ENCODE data around the gene FAM170B. TPM values are rescaled to one million over a fixed set of nuclear protein-coding genes. Genes with fewer than 3 reads are reported as not detected.

The FAM170B gene
- total RNA-seq (2014; rRNA removed; shearing (Covaris generic); ENCODE audit: low replicate concordance) = not detected in 2 replicates

DNA sequence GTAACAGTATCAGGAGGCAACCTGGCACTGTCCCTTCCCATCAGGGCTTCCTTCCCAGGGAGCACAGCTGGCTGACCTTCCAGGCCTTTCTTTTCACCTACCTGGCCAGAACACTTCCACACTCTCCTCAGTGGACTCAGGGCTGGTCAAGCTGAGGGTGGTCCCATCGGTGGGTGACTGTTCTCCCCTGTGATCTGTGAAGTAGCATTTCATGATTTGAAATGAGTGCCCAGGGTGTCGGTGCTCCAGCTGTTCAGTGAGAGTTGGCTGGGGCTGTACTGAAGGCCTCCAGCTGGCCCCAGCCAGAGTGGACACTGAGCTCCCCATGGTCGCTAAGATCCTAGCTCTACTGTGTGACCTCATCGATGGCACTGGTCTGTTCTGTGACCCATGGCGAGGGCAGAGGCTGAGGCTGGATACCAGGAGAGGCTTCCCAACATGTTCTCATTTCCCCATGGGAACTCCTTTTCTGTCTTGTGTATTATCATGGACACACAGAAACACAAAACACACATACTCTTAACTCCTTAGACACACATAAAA is at the start of gene FAM170B:
TSS of gene FAM170B (minus strand) at position 316 of the 543 bp plus-strand sequence. CDS start at position 213, 103 bp downstream.
- no peaks in the 10 kb centered on the region for H3K4me1 ChIP-seq (ENCODE audit: low read length)
- no peak for DNase-seq
- H3K27me3 ChIP-seq (ENCODE audit: low read length) = no peaks in the 10 kb centered on the region; the same call in 1 of the 2 replicates
- no peaks in the 10 kb centered on the region for H3K79me2 ChIP-seq (ENCODE audit: low read length)
- no peak within 1 kb of the TSS for H3K4me2 ChIP-seq (ENCODE audit: low read depth, low read length, poor library complexity, severe bottlenecking)
- no peaks in the 10 kb centered on the region for H4K20me1 ChIP-seq (ENCODE audit: insufficient read depth, low read depth, low read length)
- no peak within 1 kb of the TSS for H3K27ac ChIP-seq (ENCODE audit: low read length)
- H2AFZ ChIP-seq (ENCODE audit: low read length) = no peak within 1 kb of the TSS
- no peak within 1 kb of the TSS for H3K9ac ChIP-seq (ENCODE audit: low read length)
- no peaks in the 10 kb centered on the region for H3K9me2 ChIP-seq (replicated peaks; ENCODE audit: insufficient read depth, low read length)
- no peaks in the 10 kb centered on the region for H3K36me3 ChIP-seq (ENCODE audit: insufficient read depth, low read length)
- no peaks in the 10 kb centered on the region for H3K9me3 ChIP-seq (ENCODE audit: low read length)
- no peak within 1 kb of the TSS for H3K4me3 ChIP-seq (ENCODE audit: low read length)

DNA sequence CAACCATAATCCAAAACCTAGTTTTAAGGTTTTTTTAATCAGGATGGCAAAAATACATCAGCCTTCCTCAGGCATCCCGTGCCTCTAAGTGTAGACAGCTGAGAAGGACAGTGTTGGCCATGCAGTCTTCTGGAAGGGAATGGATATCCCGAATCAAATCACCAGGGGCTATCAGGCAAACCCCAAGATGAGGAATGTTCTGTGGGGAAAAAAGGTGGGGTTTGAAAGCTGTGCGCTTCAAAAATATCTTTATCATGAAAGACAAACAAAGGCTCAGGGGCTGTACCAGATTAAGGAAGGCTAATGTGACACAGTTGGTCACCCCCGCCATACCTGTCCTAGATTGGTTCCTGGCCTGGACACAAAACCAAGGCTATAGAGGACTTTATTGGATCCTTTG is 49.0 kb upstream of the FAM170B start:
- no peaks in the 10 kb centered on the region for H3K9me2 ChIP-seq (replicated peaks; ENCODE audit: insufficient read depth, low read length)
- H3K4me2 ChIP-seq (ENCODE audit: low read depth, low read length, poor library complexity, severe bottlenecking) = no peak overlapping the region
- H3K9ac ChIP-seq (ENCODE audit: low read length) = no peak overlapping the region
- H4K20me1 ChIP-seq (ENCODE audit: insufficient read depth, low read depth, low read length) = no peaks in the 10 kb centered on the region; the same call in 1 of the 2 replicates
- H2AFZ ChIP-seq (ENCODE audit: low read length) = no peak overlapping the region
- no peaks in the 10 kb centered on the region for H3K9me3 ChIP-seq (ENCODE audit: low read length)
- peaks cover 17% of the 10 kb centered on the region for H3K4me1 ChIP-seq (ENCODE audit: low read length)
- no peak overlapping the region for H3K4me3 ChIP-seq (ENCODE audit: low read length)
- no peaks in the 10 kb centered on the region for H3K79me2 ChIP-seq (ENCODE audit: low read length)
- H3K27ac ChIP-seq (ENCODE audit: low read length) = no peak overlapping the region
- no peaks in the 10 kb centered on the region; the same call in 1 of the 2 replicates for H3K27me3 ChIP-seq (ENCODE audit: low read length)
- no peak for DNase-seq
- no peaks in the 10 kb centered on the region for H3K36me3 ChIP-seq (ENCODE audit: insufficient read depth, low read length)

DNA sequence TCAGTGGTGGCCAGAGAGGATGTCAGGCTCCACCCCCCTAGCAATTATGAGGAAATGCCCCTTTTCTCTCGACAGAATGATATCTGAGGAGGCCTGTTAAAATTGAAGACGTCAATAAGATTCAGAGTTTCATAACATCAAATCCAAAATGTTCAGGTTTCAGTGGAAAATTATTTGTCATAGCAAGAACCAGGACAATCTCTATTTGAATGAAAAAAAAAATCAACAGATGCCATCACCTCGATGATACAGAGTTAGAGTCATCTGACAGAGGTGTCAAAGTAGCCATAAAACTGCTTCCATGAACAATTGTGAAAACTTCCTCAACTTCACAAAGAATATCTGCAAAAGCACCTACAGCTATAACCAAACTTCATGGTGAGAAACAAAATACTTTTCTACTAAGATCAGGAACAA is 46.6 kb upstream of the FAM170B start:
- DNase-seq = no peak
- no peak overlapping the region for H3K4me3 ChIP-seq (ENCODE audit: low read length)
- H3K9me3 ChIP-seq (ENCODE audit: low read length) = no peaks in the 10 kb centered on the region
- no peaks in the 10 kb centered on the region for H3K36me3 ChIP-seq (ENCODE audit: insufficient read depth, low read length)
- no peak overlapping the region for H3K9ac ChIP-seq (ENCODE audit: low read length)
- H3K79me2 ChIP-seq (ENCODE audit: low read length) = no peaks in the 10 kb centered on the region
- H3K27me3 ChIP-seq (ENCODE audit: low read length) = no peaks in the 10 kb centered on the region
- no peaks in the 10 kb centered on the region for H4K20me1 ChIP-seq (ENCODE audit: insufficient read depth, low read depth, low read length)
- no peak overlapping the region for H2AFZ ChIP-seq (ENCODE audit: low read length)
- peaks cover 8% of the 10 kb centered on the region for H3K4me1 ChIP-seq (ENCODE audit: low read length)
- no peak overlapping the region for H3K27ac ChIP-seq (ENCODE audit: low read length)
- H3K9me2 ChIP-seq (replicated peaks; ENCODE audit: insufficient read depth, low read length) = no peaks in the 10 kb centered on the region
- H3K4me2 ChIP-seq (ENCODE audit: low read depth, low read length, poor library complexity, severe bottlenecking) = no peak overlapping the region

DNA sequence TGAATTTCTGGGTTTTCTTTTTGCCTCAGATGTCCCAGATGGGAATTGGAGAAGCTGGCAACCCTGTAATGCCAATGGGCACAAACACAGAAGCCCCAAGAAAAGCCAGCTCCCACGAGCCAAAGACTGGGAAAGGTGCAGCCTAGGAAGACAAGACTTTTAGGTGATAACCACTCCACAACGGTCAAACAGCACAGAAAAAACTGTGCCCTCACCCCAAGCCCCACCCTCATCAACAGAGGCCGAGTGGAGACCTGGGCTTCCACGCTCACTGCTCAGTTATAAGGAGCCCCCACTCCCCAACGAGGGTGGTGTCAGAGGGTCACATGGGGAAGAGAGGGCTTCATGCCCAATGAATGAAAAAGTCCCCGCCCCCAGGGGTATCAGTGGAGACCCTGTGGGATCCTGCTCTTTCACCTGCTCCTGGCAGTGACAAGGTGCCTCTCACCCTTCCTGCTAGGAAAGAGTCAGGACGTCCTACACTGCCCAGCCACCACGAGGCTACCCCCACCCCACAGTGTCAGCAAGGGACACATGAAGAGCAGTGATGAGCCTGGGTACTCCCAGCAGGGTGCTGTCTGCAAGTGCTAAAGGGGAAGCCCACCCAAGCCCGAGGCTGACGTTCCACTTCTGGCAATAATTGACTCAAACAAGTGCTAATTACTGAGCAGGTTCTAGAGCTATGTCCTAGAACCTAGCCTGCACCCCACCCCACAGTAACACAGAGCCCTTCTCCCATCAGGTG is 46.0 kb upstream of the FAM170B start:
- no peaks in the 10 kb centered on the region for H4K20me1 ChIP-seq (ENCODE audit: insufficient read depth, low read depth, low read length)
- H3K27me3 ChIP-seq (ENCODE audit: low read length) = no peaks in the 10 kb centered on the region
- no peak overlapping the region for H2AFZ ChIP-seq (ENCODE audit: low read length)
- DNase-seq = no peak
- peaks cover 8% of the 10 kb centered on the region for H3K4me1 ChIP-seq (ENCODE audit: low read length)
- H3K9ac ChIP-seq (ENCODE audit: low read length) = no peak overlapping the region
- no peaks in the 10 kb centered on the region for H3K36me3 ChIP-seq (ENCODE audit: insufficient read depth, low read length)
- no peaks in the 10 kb centered on the region for H3K9me3 ChIP-seq (ENCODE audit: low read length)
- no peak overlapping the region for H3K4me2 ChIP-seq (ENCODE audit: low read depth, low read length, poor library complexity, severe bottlenecking)
- H3K4me3 ChIP-seq (ENCODE audit: low read length) = no peak overlapping the region
- H3K27ac ChIP-seq (ENCODE audit: low read length) = no peak overlapping the region
- no peaks in the 10 kb centered on the region for H3K9me2 ChIP-seq (replicated peaks; ENCODE audit: insufficient read depth, low read length)
- H3K79me2 ChIP-seq (ENCODE audit: low read length) = no peaks in the 10 kb centered on the region

DNA sequence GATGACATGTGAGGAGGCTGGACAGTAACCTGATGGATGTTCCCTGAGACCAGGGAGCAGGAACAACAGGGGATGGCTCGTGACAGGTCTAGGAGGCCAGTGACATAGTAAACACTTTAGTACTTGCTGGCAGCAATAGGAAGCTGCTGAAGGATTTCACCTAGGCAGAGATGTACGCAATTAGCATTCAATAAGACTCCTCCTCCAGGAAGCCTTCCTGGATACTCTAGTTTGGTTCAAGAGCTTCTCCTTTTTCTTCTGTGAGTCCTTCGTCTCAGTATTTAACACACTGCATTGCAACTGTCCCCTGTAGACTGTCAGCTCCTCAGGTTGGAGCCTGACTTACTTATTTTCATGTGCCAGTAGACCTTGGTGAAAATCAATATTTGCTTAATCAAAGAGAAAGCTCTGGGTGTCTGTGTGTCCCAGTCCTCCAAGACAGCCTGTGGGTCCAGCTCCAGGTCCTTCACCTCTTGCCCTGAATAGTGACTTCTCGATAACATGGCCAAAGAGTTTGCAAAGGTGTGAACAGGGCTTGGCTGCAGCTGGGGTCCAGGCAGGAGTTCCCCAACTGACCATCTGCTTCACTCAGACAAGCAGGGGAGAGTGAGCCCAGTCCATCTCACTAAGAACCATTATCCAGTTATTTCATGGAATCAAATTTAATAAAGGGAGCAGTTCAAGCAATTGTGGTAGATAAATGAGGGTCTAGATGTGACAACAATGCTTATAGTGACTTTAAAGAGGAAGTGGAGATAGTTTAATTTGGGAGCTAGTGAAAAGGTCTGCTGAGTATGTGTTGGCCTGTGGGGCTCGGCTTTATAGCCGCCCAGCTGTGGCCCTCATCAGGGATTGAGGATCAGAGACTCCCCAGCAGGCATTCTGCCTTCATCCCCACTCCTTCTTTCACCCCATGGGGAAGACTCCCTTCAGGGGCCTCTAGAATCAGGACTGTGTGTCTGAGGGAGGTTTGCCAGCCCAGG is 45.0 kb upstream of the FAM170B start:
- Histone ChIP-seq H3K79me2 (ENCODE audit: low read length) (no peaks in the 10 kb centered on the region), H3K9me3 (ENCODE audit: low read length) (no peaks in the 10 kb centered on the region), H3K27me3 (ENCODE audit: low read length) (no peaks in the 10 kb centered on the region), H3K27ac (ENCODE audit: low read length) (no peak overlapping the region), H2AFZ (ENCODE audit: low read length) (no peak overlapping the region), H3K9ac (ENCODE audit: low read length) (no peak overlapping the region), H3K4me1 (ENCODE audit: low read length) (peaks cover 8% of the 10 kb centered on the region), H4K20me1 (ENCODE audit: insufficient read depth, low read depth, low read length) (no peaks in the 10 kb centered on the region), H3K9me2 (replicated peaks; ENCODE audit: insufficient read depth, low read length) (no peaks in the 10 kb centered on the region), H3K4me2 (ENCODE audit: low read depth, low read length, poor library complexity, severe bottlenecking) (no peak overlapping the region), H3K36me3 (ENCODE audit: insufficient read depth, low read length) (no peaks in the 10 kb centered on the region), H3K4me3 (ENCODE audit: low read length) (no peak overlapping the region)
- DNase-seq = no peak

DNA sequence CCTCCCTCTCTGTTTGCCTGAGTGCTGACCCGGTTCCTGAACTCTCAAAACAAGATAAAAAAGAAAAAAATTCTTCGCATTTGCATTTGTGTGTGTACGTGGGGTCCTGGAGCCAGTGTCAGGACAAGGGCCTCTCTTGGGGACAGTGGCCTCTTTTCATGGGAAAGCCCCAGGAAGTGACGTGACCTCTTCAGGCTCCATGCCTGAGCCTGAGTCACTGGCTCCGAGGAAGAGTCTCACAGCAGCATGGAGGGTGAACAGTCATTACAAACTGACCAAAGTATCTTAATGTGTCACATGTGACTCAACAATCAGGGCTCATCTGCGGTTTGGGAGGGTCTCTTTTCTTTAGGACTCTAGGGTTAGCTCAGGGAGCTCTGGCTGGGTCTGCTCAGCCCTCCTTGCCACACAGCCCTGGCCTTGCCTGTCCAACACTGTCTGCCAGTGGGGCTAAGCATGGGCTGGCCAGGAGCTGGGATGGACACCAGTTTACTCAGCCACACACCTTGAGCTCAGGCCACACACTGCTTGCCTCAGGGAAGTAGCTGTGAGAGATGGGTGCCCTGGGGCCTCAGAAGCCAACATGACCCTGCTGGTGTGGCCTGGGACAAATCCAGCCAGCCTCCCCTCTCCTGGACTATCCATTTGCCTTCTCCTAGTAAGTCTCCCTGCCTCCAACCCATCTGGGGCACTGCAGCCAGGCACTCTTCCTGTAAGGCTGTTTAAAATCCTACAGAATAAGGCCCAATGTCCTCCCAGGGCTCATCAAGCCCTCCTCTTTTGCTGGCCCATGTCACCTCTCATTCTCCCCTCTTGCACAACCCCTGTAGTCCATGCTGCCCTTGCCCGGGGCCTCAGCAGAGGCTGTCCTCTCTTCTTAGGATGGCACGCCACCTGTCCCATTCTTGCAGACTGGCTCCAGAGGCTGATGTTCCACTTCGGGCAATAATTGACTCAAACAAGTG is 43.9 kb upstream of the FAM170B start:
- peaks cover 5% of the 10 kb centered on the region for H3K4me1 ChIP-seq (ENCODE audit: low read length)
- DNase-seq = no peak
- no peaks in the 10 kb centered on the region for H3K36me3 ChIP-seq (ENCODE audit: insufficient read depth, low read length)
- H3K4me3 ChIP-seq (ENCODE audit: low read length) = no peak overlapping the region
- no peak overlapping the region for H3K27ac ChIP-seq (ENCODE audit: low read length)
- H4K20me1 ChIP-seq (ENCODE audit: insufficient read depth, low read depth, low read length) = no peaks in the 10 kb centered on the region
- H3K4me2 ChIP-seq (ENCODE audit: low read depth, low read length, poor library complexity, severe bottlenecking) = no peak overlapping the region
- H2AFZ ChIP-seq (ENCODE audit: low read length) = no peak overlapping the region
- H3K27me3 ChIP-seq (ENCODE audit: low read length) = no peaks in the 10 kb centered on the region
- no peaks in the 10 kb centered on the region for H3K79me2 ChIP-seq (ENCODE audit: low read length)
- H3K9me3 ChIP-seq (ENCODE audit: low read length) = no peaks in the 10 kb centered on the region
- H3K9ac ChIP-seq (ENCODE audit: low read length) = no peak overlapping the region
- no peaks in the 10 kb centered on the region for H3K9me2 ChIP-seq (replicated peaks; ENCODE audit: insufficient read depth, low read length)

DNA sequence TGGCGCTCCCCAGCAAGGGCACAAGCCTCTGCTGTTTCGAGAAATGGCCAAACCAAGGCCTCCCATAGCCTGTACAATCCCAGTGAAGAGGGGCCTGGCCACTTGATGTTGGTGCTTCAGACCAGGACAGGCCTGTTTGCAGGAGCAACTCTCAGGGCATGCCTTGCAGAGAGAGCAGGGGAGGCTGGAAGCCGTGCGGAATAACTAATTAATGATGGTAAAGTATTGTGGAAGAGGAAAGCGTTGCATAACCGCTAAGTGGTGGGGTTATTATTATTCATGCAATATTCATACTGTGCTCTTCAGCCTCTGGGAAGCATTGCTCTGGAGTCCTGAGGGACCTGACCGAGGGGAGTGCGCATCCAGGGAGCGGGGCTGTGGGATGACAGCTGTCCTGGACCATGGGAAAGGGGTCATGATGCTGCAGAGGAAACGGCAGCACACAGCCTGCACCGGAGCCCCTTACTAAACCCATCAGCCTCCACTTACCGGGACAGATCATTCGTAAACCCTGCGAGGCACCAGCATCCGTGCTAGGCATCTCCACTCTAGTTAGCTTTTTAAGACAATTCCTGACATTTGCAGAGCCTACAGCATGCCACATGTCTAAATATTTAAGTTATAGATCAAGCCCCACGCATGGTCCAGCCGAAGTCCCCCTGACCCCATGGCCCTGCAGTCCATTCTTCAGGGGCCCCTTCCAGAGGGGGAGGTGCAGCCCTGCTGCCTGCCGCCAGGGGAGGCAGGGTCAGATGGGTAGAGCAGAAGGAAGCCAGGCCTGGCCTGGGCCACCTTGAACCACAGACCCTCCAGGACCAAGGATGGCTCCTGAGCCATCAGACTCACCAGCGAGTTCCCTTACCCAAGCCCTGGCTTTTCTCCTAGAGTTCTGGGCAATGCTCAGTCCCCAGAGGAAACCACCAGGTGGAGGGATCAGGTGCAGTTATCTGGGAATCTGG is 42.8 kb upstream of the FAM170B start:
- Histone ChIP-seq H4K20me1 (ENCODE audit: insufficient read depth, low read depth, low read length) (no peaks in the 10 kb centered on the region), H3K9ac (ENCODE audit: low read length) (no peak overlapping the region), H3K4me1 (ENCODE audit: low read length) (peaks cover 5% of the 10 kb centered on the region), H2AFZ (ENCODE audit: low read length) (no peak overlapping the region), H3K27ac (ENCODE audit: low read length) (no peak overlapping the region), H3K79me2 (ENCODE audit: low read length) (no peaks in the 10 kb centered on the region), H3K4me2 (ENCODE audit: low read depth, low read length, poor library complexity, severe bottlenecking) (no peak overlapping the region), H3K9me2 (replicated peaks; ENCODE audit: insufficient read depth, low read length) (no peaks in the 10 kb centered on the region), H3K27me3 (ENCODE audit: low read length) (no peaks in the 10 kb centered on the region), H3K36me3 (ENCODE audit: insufficient read depth, low read length) (no peaks in the 10 kb centered on the region), H3K9me3 (ENCODE audit: low read length) (no peaks in the 10 kb centered on the region), H3K4me3 (ENCODE audit: low read length) (no peak overlapping the region)
- no peak for DNase-seq
